Gastrocnemius medialis (tissue), 4 donors: ENCODE data around the gene SPATA13. TPM values are rescaled to one million over a fixed set of nuclear protein-coding genes. Genes with fewer than 3 reads are reported as not detected.
"Not testable (repeated sequence)": the region's sequence is repeated elsewhere in the genome, so short reads cannot be mapped to it uniquely, and the experiment has no call there.

ENCODE experiments used
- ATAC-seq, 2 donors: fragments of 150-250 bp; one replicate each; pipeline ENCODE4 v1.9.1; 2016
- DNase-seq, 2 donors: peaks; one replicate each; pipeline ENCODE4 v3.0.0-alpha.2; 2019
- H3K27ac ChIP-seq, 4 donors: fragments of 200-600 bp; sonication (generic); 1 replicate in 1 of 4; 2 replicates in 3 of 4; pipeline ENCODE4 v1.5.1; 2016 to 2018; ENCODE audit warnings: mild to moderate bottlenecking in 2 of 4, moderate library complexity in 1 of 4
- H3K27me3 ChIP-seq, 3 donors: fragments of 200-600 bp; sonication (generic) in 2 of 3; 1 replicate in 1 of 3; 2 replicates in 2 of 3; pipeline versions ENCODE4 v1.5.1 to v1.6.0; 2016 to 2019; ENCODE audit warnings: mild to moderate bottlenecking in 1 of 3, moderate library complexity in 1 of 3
- H3K36me3 ChIP-seq, 2 donors: fragments of 200-600 bp; sonication (generic) in 1 of 2; one replicate each; pipeline ENCODE4 v1.5.1; 2017 to 2018
- H3K4me1 ChIP-seq, 2 donors: fragments of 200-600 bp; sonication (generic) in 1 of 2; one replicate each; pipeline ENCODE4 v1.5.1; 2016 to 2017; ENCODE audit warnings: mild to moderate bottlenecking in 2 of 2
- H3K4me3 ChIP-seq, 4 donors: fragments of 200-600 bp; sonication (generic) in 3 of 4; 1 replicate in 1 of 4; 2 replicates in 3 of 4; pipeline ENCODE4 v1.5.1; 2016 to 2019; ENCODE audit warnings: mild to moderate bottlenecking in 2 of 4
- H3K9me3 ChIP-seq, 3 donors: fragments of 200-600 bp; sonication (generic) in 2 of 3; 1 replicate in 1 of 3; 2 replicates in 2 of 3; pipeline ENCODE4 v1.5.1; 2016 to 2019
- CTCF ChIP-seq, 5 experiments: fragments of 450-650 bp in 3 of 5; fragments of 200-600 bp in 2 of 5; sonication (generic) in 2 of 5; IDR thresholded peaks in 4 of 5; conservative IDR thresholded peaks in 1 of 5; 1 replicate in 4 of 5; 2 replicates in 1 of 5; pipeline ENCODE4 v1.5.1; 2016 to 2019; ENCODE audit warnings: antibody characterized with exemption in 5 of 5, mild to moderate bottlenecking in 3 of 5, moderate library complexity in 3 of 5
- POLR2A ChIP-seq, 2 donors: fragments of 450-650 bp; IDR thresholded peaks; one replicate each; pipeline ENCODE4 v1.6.1; 2017; ENCODE audit warnings: antibody characterized with exemption in 2 of 2, mild to moderate bottlenecking in 2 of 2, moderate library complexity in 2 of 2
- in situ Hi-C, 4 donors: fragments of 200-750 bp; cut with MboI; loops; one replicate each; pipeline versions ENCODE4 v1.15.0 to v1.8.0; 2017; ENCODE audit warnings: low sequenced_read_pairs in 4 of 4
- intact Hi-C: fragments of 100-400 bp; cut with DNase I; formaldehyde crosslinking; loops from one replicate; pipeline ENCODE4 v1.15.1; 2023; ENCODE audit warnings: low total_unique reads
- total RNA-seq, 4 donors: library from RNA; depleted of rRNA; stranded (reverse); fragments of >200 nt; gene quantifications; one replicate each; pipeline versions ENCODE4 v1.1.0 to v1.2.3, GENCODE V29; 2016

The SPATA13 gene
- total RNA-seq, 4 donors from 2014 or later: 3.2 to 17.0 (median 5.8) TPM

- H3K27me3 ChIP-seq: no peaks in the 10 kb centered on the region
- H3K9me3 ChIP-seq: no peaks in the 10 kb centered on the region
- DNase-seq (no peak), ATAC-seq (no peak)
- H3K4me3 ChIP-seq: no peak overlapping the region
- H3K27ac ChIP-seq: no peak overlapping the region
- in situ Hi-C loops: no loop called here
- TF ChIP-seq POLR2A (IDR thresholded peaks at IDR 0.05) (no peak), CTCF (IDR thresholded peaks at IDR 0.05 in 4 of 5, conservative IDR thresholded peaks at IDR 0.05 in 1 of 5) (peak in 1 of 5 experiments; percentile 9)
- H3K36me3 ChIP-seq: no peaks in the 10 kb centered on the region
- intact Hi-C loops: no loop called here
- no peaks in the 10 kb centered on the region for H3K4me1 ChIP-seq
These were observed 152.9 kb downstream of the SPATA13 start for GRCh38 chr13:24313439-24313838.

GRCh38 chr13:24317835-24318234 is 157.3 kb downstream of the SPATA13 start:
- H3K36me3 ChIP-seq, H3K27me3 ChIP-seq, ATAC-seq, in situ Hi-C loops, DNase-seq, H3K4me1 ChIP-seq, intact Hi-C loops, H3K27ac ChIP-seq, H3K4me3 ChIP-seq, H3K9me3 ChIP-seq: not testable (repeated sequence)

DNA sequence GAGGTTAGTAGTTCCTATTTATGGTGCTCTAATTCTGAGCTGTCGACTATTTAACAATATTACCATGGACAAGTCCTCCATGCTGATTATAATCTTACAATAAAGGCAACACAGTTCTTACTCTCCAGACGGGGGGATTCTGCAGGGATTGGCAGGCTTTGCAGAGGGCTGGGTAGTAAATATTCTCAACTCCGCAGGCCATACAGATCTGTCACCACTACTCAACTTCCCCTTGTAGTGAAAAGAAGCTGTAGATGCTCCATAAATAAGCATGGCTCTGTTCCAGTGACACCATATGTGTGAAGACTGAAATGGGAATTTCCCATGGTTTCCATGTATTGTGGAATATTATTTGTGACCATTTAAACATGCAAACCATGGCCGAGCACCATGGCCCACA is 158.4 kb downstream of the SPATA13 start:
- H3K9me3 ChIP-seq, in situ Hi-C loops, ATAC-seq, DNase-seq, intact Hi-C loops, H3K27me3 ChIP-seq, H3K27ac ChIP-seq, H3K4me3 ChIP-seq, H3K36me3 ChIP-seq, H3K4me1 ChIP-seq: not testable (repeated sequence)

GRCh38 chr13:24319641-24320040 is 159.1 kb downstream of the SPATA13 start:
- intact Hi-C loops, ATAC-seq, H3K27me3 ChIP-seq, in situ Hi-C loops, DNase-seq, H3K9me3 ChIP-seq, H3K27ac ChIP-seq, H3K36me3 ChIP-seq, H3K4me1 ChIP-seq, H3K4me3 ChIP-seq: not testable (repeated sequence)

DNA sequence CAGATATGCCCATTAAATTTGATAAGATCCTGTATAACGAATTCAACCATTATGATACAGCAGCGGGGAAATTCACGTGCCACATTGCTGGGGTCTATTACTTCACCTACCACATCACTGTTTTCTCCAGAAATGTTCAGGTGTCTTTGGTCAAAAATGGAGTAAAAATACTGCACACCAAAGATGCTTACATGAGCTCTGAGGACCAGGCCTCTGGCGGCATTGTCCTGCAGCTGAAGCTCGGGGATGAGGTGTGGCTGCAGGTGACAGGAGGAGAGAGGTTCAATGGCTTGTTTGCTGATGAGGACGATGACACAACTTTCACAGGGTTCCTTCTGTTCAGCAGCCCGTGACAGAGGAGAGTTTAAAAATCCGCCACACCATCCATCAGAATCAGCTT is 160.9 kb downstream of the SPATA13 start:
- not testable (repeated sequence) for ATAC-seq

GRCh38 chr13:24322470-24322869 is 161.9 kb downstream of the SPATA13 start:
- in situ Hi-C loops, DNase-seq, H3K36me3 ChIP-seq, H3K4me1 ChIP-seq, H3K4me3 ChIP-seq, ATAC-seq, H3K9me3 ChIP-seq, intact Hi-C loops, H3K27ac ChIP-seq, H3K27me3 ChIP-seq: not testable (repeated sequence)

More for the DNA sequence above, 160.9 kb downstream of the SPATA13 start:
- H3K27me3 ChIP-seq, H3K9me3 ChIP-seq, H3K27ac ChIP-seq, H3K36me3 ChIP-seq, H3K4me1 ChIP-seq, intact Hi-C loops, DNase-seq, in situ Hi-C loops, H3K4me3 ChIP-seq: not testable (repeated sequence)

DNA sequence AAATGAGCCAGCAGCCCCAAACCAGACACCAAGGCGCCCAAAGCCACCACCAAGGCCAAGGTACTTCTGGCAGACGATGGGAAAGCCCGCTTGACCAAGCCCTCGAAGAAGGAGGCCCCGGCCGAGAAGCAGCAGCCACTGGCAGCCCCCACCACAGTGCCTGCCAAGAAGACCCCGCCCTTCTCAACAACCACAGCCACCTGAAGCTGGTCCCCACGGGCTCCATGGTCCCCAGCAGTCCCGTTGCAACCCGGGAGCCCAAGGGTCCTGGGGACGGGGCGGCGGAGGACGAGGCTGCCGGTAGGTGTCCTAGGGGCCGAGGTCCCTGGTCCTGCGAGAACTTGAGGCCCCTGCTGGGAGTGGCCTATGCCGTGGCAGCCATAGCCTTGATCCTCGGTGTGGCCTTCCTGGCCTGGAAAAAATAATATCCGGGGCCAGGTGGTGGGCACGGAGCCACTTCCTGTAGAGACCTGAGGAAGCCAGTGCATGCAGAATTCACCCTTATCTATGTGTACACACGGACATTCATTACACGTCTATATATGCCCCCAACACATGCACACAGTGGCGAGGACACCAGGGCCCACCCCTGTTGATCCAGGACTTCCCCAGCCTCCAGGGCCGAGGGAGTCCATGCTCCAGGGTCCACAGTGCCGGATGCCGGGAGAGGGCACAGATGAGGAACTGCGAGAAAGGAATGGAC is 162.7 kb downstream of the SPATA13 start:
- no peak overlapping the region for H3K4me3 ChIP-seq
- H3K27ac ChIP-seq: no peak overlapping the region
- in situ Hi-C loops: no loop called here
- no peaks in the 10 kb centered on the region for H3K27me3 ChIP-seq
- no peaks in the 10 kb centered on the region for H3K36me3 ChIP-seq
- DNase-seq: no peak
- TF ChIP-seq POLR2A (IDR thresholded peaks at IDR 0.05) (no peak), CTCF (IDR thresholded peaks at IDR 0.05 in 4 of 5, conservative IDR thresholded peaks at IDR 0.05 in 1 of 5) (no peak)
- intact Hi-C loops: no loop called here
- H3K4me1 ChIP-seq: no peaks in the 10 kb centered on the region
- H3K9me3 ChIP-seq: no peaks in the 10 kb centered on the region
- ATAC-seq: no peak
